SJCRH30 (cell line): ENCODE measurements around the gene BTBD19. TPM values are rescaled to one million over a fixed set of nuclear protein-coding genes. Genes with fewer than 3 reads are reported as not detected.

Experiments used
- total RNA-seq: library from RNA; depleted of rRNA; stranded (reverse); fragments of >200 nt; shearing (Covaris generic); gene quantifications from 2 replicates; pipeline ENCODE4 v1.2.3, GENCODE V29; 2014; rRNA removed

Gene BTBD19
- total RNA-seq, 1 experiment from 2014 or later: 0.43 TPM

Other genes starting within 250 kb of the BTBD19 start
- 1.6 and 2.3 TPM in 2 replicates for gene TMEM53, start 134.0 kb upstream of the BTBD19 start, total RNA-seq
- gene ARMH1, start 133.8 kb upstream of the BTBD19 start, total RNA-seq: not detected in 2 replicates
- gene RNU5D-1, start 77.4 kb upstream of the BTBD19 start, total RNA-seq: not detected in 2 replicates
- 120 and 124 TPM in 2 replicates for gene KIF2C, start 68.7 kb upstream of the BTBD19 start, total RNA-seq
- gene RPS8, start 33.0 kb upstream of the BTBD19 start, total RNA-seq: 3,055 and 3,167 TPM in 2 replicates
- not detected in 2 replicates for gene BEST4, start 20.4 kb upstream of the BTBD19 start, total RNA-seq
- gene PLK3, start 8.1 kb upstream of the BTBD19 start, total RNA-seq: 8.0 and 11.4 TPM in 2 replicates
- not detected in 2 replicates for gene DYNLT4, start 1.2 kb upstream of the BTBD19 start, total RNA-seq
- gene PTCH2, start 34.7 kb downstream of the BTBD19 start, total RNA-seq: 1.3 and 1.8 TPM in 2 replicates
- gene EIF2B3, start 178.1 kb downstream of the BTBD19 start, total RNA-seq: 40.1 TPM in 2 replicates
- gene HECTD3, start 202.8 kb downstream of the BTBD19 start, total RNA-seq: 19.6 and 21.3 TPM in 2 replicates
- gene UROD, start 203.7 kb downstream of the BTBD19 start, total RNA-seq: 116 and 131 TPM in 2 replicates